C1 segment of cervical spinal cord (tissue), 14 donors: ENCODE results near the gene POU2F3.
"Not testable (repeated sequence)": the region's sequence is repeated elsewhere in the genome, so short reads cannot be mapped to it uniquely, and the experiment has no call there.

Experiments used
- DNase-seq, 14 donors: peaks; one replicate each; lab custom pipeline; 2025; lab: John Stamatoyannopoulos, UW

The POU2F3 gene

GRCh38 chr11:120249279-120250262, 9.6 kb downstream of the POU2F3 start:
- no peak for DNase-seq

- not testable (repeated sequence) for DNase-seq
These were observed 13.4 kb downstream of the POU2F3 start for GRCh38 chr11:120253377-120253776.

- no peak for DNase-seq
These were observed 15.0 kb downstream of the POU2F3 start for GRCh38 chr11:120254788-120255518.

GRCh38 chr11:120255519-120255866, 15.6 kb downstream of the POU2F3 start:
- no peak for DNase-seq

GRCh38 chr11:120256178-120256577, 16.2 kb downstream of the POU2F3 start:
- no peak for DNase-seq

GRCh38 chr11:120256779-120257178, 16.8 kb downstream of the POU2F3 start:
- DNase-seq = no peak

- DNase-seq = no peak
These were observed 17.4 kb downstream of the POU2F3 start for GRCh38 chr11:120257346-120257745.

GRCh38 chr11:120258661-120259060, 18.7 kb downstream of the POU2F3 start:
- DNase-seq = no peak

GRCh38 chr11:120259241-120259640, 19.3 kb downstream of the POU2F3 start:
- DNase-seq = no peak

- no peak for DNase-seq
These were observed 20.1 kb downstream of the POU2F3 start for GRCh38 chr11:120259988-120260565.

GRCh38 chr11:120260616-120261015, 20.7 kb downstream of the POU2F3 start:
- no peak for DNase-seq

GRCh38 chr11:120261321-120261720, 21.4 kb downstream of the POU2F3 start:
- no peak for DNase-seq

GRCh38 chr11:120261931-120262330, 22.0 kb downstream of the POU2F3 start:
- no peak for DNase-seq

- no peak for DNase-seq
These were observed 27.4 kb downstream of the POU2F3 start for GRCh38 chr11:120267319-120267718.

GRCh38 chr11:120268686-120269085, 28.7 kb downstream of the POU2F3 start:
- no peak for DNase-seq

GRCh38 chr11:120270386-120270785, 30.4 kb downstream of the POU2F3 start:
- no peak for DNase-seq

- no peak for DNase-seq
These were observed 31.7 kb downstream of the POU2F3 start for GRCh38 chr11:120271672-120272071.

- DNase-seq = no peak
These were observed 32.4 kb downstream of the POU2F3 start for GRCh38 chr11:120272303-120272702.

GRCh38 chr11:120273432-120273831, 33.5 kb downstream of the POU2F3 start:
- DNase-seq = no peak

GRCh38 chr11:120273956-120274355, 34.0 kb downstream of the POU2F3 start:
- not testable (repeated sequence) for DNase-seq

GRCh38 chr11:120279502-120279901, 39.6 kb downstream of the POU2F3 start:
- no peak for DNase-seq

GRCh38 chr11:120280600-120281051, 40.7 kb downstream of the POU2F3 start:
- no peak for DNase-seq
